Dendritic cell treated with granulocyte-macrophage colony-stimulating factor and Interleukin-4, amounts not matched to agents 40 ng/mL and 50 ng/mL, for 4 days (primary cell): ENCODE results near the gene NIPBL.
"Not testable (repeated sequence)": the region's sequence is repeated elsewhere in the genome, so short reads cannot be mapped to it uniquely, and the experiment has no call there.

Experiments
- H3K27ac Mint-ChIP-seq: one replicate; pipeline ENCODE4 v1.8.0; 2022; ENCODE audit warnings: mild to moderate bottlenecking, mixed read lengths
- H3K27me3 Mint-ChIP-seq: one replicate; pipeline ENCODE4 v1.8.0; 2022; ENCODE audit warnings: mild to moderate bottlenecking, mixed read lengths
- H3K36me3 Mint-ChIP-seq: one replicate; pipeline ENCODE4 v1.8.0; 2022; ENCODE audit warnings: low read depth, mixed read lengths
- H3K4me1 Mint-ChIP-seq: one replicate; pipeline ENCODE4 v1.8.0; 2022; ENCODE audit warnings: low read depth, mixed read lengths
- H3K4me3 Mint-ChIP-seq: one replicate; pipeline ENCODE4 v1.8.0; 2022; ENCODE audit warnings: mild to moderate bottlenecking, moderate library complexity, mixed read lengths
- H3K9me3 Mint-ChIP-seq: one replicate; pipeline ENCODE4 v1.8.0; 2022; ENCODE audit warnings: mixed read lengths
- intact Hi-C: fragments of 100-400 bp; cut with micrococcal nuclease; formaldehyde crosslinking; loops from one replicate; pipeline ENCODE4 v1.15.0; 2022

The NIPBL gene

GRCh38 chr5:37099267-37099666, 222.7 kb downstream of the NIPBL start:
- H3K27ac Mint-ChIP-seq, H3K27me3 Mint-ChIP-seq, intact Hi-C loops, H3K4me3 Mint-ChIP-seq, H3K36me3 Mint-ChIP-seq, H3K4me1 Mint-ChIP-seq: not testable (repeated sequence)
- peaks cover 32% of the 10 kb centered on the region for H3K9me3 Mint-ChIP-seq

- Mint-ChIP-seq H3K36me3 (peaks cover 12% of the 10 kb centered on the region), H3K27me3 (no peaks in the 10 kb centered on the region), H3K9me3 (peaks cover 12% of the 10 kb centered on the region), H3K4me1 (no peaks in the 10 kb centered on the region), H3K27ac (no peak overlapping the region), H3K4me3 (no peak overlapping the region)
- intact Hi-C loops, result no loop called here
These were observed 226.7 kb downstream of the NIPBL start for GRCh38 chr5:37103302-37103701.

- Mint-ChIP-seq H3K27me3 (no peaks in the 10 kb centered on the region), H3K4me1 (peaks cover 9% of the 10 kb centered on the region), H3K9me3 (peaks cover 8% of the 10 kb centered on the region), H3K4me3 (no peak overlapping the region), H3K27ac (no peak overlapping the region), H3K36me3 (peaks cover 24% of the 10 kb centered on the region)
- intact Hi-C loops, result no loop called here
These were observed 232.8 kb downstream of the NIPBL start for GRCh38 chr5:37109338-37109737.

- H3K9me3 Mint-ChIP-seq, result peaks cover 8% of the 10 kb centered on the region
- H3K4me1 Mint-ChIP-seq, result peaks cover 9% of the 10 kb centered on the region
- no peak overlapping the region for H3K27ac Mint-ChIP-seq
- no peaks in the 10 kb centered on the region for H3K27me3 Mint-ChIP-seq
- intact Hi-C loops, result no loop called here
- H3K4me3 Mint-ChIP-seq, result no peak overlapping the region
- H3K36me3 Mint-ChIP-seq, result peaks cover 24% of the 10 kb centered on the region
These were observed 233.6 kb downstream of the NIPBL start for GRCh38 chr5:37110135-37110534.

GRCh38 chr5:37111426-37112382, 235.1 kb downstream of the NIPBL start:
- peaks cover 8% of the 10 kb centered on the region for H3K9me3 Mint-ChIP-seq
- no peaks in the 10 kb centered on the region for H3K27me3 Mint-ChIP-seq
- H3K27ac Mint-ChIP-seq, result no peak overlapping the region
- H3K4me3 Mint-ChIP-seq, result no peak overlapping the region
- peaks cover 24% of the 10 kb centered on the region for H3K36me3 Mint-ChIP-seq
- intact Hi-C loops, result no loop called here
- H3K4me1 Mint-ChIP-seq, result peaks cover 9% of the 10 kb centered on the region

GRCh38 chr5:37112383-37112991, 235.9 kb downstream of the NIPBL start:
- intact Hi-C loops, result no loop called here
- H3K4me3 Mint-ChIP-seq, result no peak overlapping the region
- H3K27me3 Mint-ChIP-seq, result no peaks in the 10 kb centered on the region
- H3K27ac Mint-ChIP-seq, result no peak overlapping the region
- peaks cover 20% of the 10 kb centered on the region for H3K36me3 Mint-ChIP-seq
- H3K9me3 Mint-ChIP-seq, result peaks cover 8% of the 10 kb centered on the region
- H3K4me1 Mint-ChIP-seq, result peaks cover 9% of the 10 kb centered on the region
